ENCODE data around the gene ZNF222.

ZNF222 gene

GRCh38 chr19:44025217-44025936 lies at the start of gene ZNF222:
Gene ZNF222, plus strand, starts transcription at chr19:44025379. Its CDS starts 58 bp downstream, at chr19:44025437.
- DNase-seq: peak; percentile 67 to 90

DNA sequence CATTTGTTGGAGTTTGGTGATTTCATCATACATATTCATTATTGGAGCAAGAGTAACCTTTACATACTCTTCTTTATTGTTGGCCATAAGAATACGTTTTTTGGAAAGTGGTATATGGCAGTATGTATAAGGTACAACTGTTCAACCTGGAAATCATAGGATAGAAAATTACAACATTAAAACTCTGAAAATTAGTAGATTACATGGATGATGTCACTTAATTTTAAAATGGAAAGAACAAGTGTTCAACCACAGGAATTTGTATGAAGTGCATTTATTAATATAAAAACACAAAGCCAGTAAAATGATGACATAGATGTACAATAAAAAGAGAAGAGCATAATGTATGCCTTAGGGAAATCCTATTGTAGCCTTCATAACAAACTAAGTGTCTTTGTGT lies 48.4 kb upstream of the ZNF222 start:
- DNase-seq: no peak

DNA sequence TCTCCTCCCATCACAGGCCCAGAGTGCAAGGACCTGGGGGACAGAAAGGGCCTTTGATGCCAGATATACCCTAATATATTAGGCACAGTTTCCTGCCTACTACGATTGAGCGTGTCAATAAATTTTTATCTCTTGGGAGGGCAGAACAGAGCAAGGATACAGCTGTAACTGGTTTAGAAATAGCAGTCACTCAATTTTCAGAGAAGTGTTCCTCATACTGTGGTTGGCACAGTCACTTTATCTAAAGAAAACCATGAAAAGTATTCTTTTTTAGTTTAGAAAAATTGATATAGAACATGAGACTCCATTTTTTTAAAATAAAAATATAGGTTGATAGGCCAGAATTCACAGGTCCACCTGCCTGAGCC lies 41.7 kb upstream of the ZNF222 start:
- DNase-seq: no peak

DNA sequence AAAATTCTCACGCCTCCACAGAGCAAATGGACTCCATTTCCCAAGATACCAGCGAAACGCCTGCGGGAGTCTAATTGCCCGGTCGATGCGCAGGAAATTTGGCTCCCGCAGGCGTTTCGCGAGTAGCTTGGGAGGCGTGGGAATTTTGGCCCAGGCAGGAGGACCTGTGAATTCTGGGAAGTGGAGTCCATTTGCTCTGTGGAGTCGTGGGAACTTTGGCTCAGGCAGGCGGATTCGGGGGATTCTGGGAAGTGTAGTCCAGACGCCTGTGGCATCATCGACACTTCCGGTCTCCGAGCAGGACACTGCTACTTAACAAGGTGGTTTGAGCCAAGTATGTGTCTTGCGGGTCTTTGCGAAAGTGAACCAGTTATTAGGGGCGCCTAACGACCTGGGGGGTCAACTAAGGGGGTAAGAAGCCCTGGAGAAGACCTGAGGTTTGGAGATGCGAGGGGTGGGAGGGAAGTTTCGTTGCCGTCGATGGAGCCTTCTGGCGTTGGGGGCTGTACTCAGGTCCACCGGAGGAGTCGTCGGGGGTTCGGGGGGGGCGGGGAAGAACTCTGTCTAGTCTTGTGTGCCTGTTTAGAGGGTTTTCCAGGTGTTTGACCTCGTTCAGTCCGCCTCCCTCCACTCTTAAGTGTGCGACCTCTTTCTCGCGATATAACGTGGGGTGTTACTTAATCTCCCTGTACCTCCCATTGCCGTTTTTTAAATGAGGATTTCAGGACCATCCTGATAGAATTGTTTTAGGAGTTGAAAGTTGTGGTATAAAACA lies 41.1 kb upstream of the ZNF222 start, which contains the start of gene ZNF155:
Gene ZNF155, plus strand, starts transcription at position 277 of the 775 bp plus-strand sequence. CDS start 4,356 bp downstream, outside the sequence.
- peak; percentile 85 to 94 for DNase-seq

DNA sequence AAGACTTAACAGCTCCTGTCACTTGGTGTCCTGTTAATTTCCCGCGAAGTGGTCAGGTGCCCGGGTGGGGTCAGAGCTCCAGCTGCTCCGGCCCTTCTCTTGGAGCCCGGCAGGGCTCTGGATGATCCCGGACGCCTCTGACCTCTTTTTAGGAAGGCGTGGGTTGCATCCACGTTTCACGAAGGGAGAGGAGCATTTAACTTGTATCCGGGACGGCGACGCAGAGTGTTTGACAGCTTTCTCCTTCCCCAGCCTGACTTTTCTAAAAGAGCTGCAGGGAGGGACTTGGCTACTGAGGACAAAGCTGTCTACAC lies 40.5 kb upstream of the ZNF222 start:
- no peak for DNase-seq

GRCh38 chr19:43997631-43998290 lies 27.4 kb upstream of the ZNF222 start:
- no peak for DNase-seq

GRCh38 chr19:44002212-44002565 lies 23.0 kb upstream of the ZNF222 start:
- no peak for DNase-seq

GRCh38 chr19:44002566-44003460 lies 22.4 kb upstream of the ZNF222 start, which contains the start of gene ZNF230:
Gene ZNF230, plus strand, starts transcription at chr19:44002957. Its CDS starts 4,122 bp downstream, at chr19:44007079.
- peak; percentile 93 to 97 for DNase-seq

- DNase-seq: peak in 1 of 2 experiments; percentile 6
Measured at GRCh38 chr19:44003461-44004009, 21.6 kb upstream of the ZNF222 start.

- no peak for DNase-seq
Measured at GRCh38 chr19:44005973-44006372, 19.2 kb upstream of the ZNF222 start.

- no peak for DNase-seq
Measured at GRCh38 chr19:44007473-44007872, 17.7 kb upstream of the ZNF222 start.

DNA sequence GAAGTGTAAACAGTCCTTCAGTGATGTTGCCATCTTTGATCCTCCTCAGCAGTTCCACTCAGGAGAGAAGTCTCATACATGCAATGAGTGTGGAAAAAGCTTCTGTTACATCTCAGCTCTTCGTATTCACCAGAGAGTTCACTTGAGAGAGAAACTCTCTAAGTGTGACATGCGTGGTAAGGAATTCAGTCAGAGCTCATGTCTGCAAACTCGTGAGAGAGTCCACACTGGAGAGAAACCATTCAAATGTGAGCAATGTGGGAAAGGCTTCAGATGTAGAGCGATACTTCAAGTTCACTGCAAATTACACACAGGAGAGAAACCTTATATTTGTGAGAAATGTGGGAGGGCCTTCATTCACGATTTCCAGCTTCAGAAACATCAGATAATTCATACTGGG lies 14.7 kb upstream of the ZNF222 start:
- DNase-seq: no peak

GRCh38 chr19:44019498-44019897 lies 5.7 kb upstream of the ZNF222 start:
- DNase-seq: no peak

DNA sequence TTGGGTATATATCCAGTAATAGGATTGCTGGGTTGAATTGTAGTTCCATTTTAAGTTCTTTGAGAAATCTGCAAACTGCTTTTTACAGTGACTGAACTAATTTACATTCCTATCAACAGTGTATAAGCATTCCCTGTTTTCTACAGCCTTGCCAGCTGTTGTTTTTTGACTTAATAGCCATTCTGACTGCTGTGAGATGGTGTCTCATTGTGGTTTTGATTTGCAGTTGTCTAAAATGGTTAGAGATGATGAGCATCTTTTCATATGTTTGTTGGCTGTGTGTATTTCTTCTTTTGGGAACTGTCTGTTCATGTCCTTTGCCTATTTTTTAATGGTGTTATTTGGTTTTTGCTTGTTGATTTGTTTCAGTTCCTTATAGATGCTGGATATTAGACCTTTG lies 4.0 kb upstream of the ZNF222 start:
- DNase-seq: no peak

DNA sequence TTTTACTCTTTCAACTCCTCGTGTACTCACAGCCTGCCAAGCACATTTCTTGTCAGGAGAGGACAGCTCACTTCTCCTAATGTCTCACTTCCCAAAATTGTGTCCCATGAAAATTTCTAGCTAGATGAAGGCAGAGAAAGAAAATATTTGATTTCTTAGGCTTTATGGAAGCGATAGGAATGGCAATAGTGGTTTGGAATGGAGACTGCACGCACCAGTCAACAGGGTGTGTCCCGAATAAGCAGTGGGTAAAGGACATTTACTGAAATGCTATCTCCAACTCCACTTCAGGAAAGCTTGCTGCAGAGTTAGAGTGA lies 321 bp upstream of the ZNF222 start:
- DNase-seq: no peak

GRCh38 chr19:44026622-44027021 lies 1.4 kb downstream of the ZNF222 start:
- no peak for DNase-seq

- no peak for DNase-seq
Measured at GRCh38 chr19:44032001-44032610, 6.9 kb downstream of the ZNF222 start.

GRCh38 chr19:44042147-44042546 lies 17.0 kb downstream of the ZNF222 start:
- DNase-seq: no peak

GRCh38 chr19:44050740-44051649 lies 25.8 kb downstream of the ZNF222 start:
- no peak for DNase-seq

GRCh38 chr19:44051650-44052402 lies 26.6 kb downstream of the ZNF222 start, which contains the start of gene ZNF223:
Gene ZNF223, plus strand, starts transcription at chr19:44052036. Its CDS starts 3,141 bp downstream, at chr19:44055177.
- peak; percentile 89 to 96 for DNase-seq

Data from NCI-H446 (cell line).